Activated CD4-positive, alpha-beta T cell treated with anti-CD3 and anti-CD28 coated beads for 36 hours (primary cell): ENCODE data around the gene ANXA5. TPM values are rescaled to one million over a fixed set of nuclear protein-coding genes. Genes with fewer than 3 reads are reported as not detected.
"Not testable (repeated sequence)": the region's sequence is repeated elsewhere in the genome, so short reads cannot be mapped to it uniquely, and the experiment has no call there.

ENCODE experiments used
- ATAC-seq: fragments of 200-7000 bp; cut with Tn5 transposase; one replicate; pipeline ENCODE4 v1.10.0; 2021; ENCODE audit warnings: mild to moderate bottlenecking, moderate library complexity
- CTCF ChIA-PET: fragments of 350-600 bp; sonication (Branson Sonifier 250); formaldehyde crosslinking; loops from one replicate; lab custom pipeline; 2021; ENCODE audit warnings: antibody characterized with exemption; lab: Charles Lee
- POLR2A ChIA-PET: fragments of 350-600 bp; sonication (Branson Sonifier 250); formaldehyde crosslinking; loops from one replicate; lab custom pipeline; 2021; ENCODE audit warnings: antibody characterized with exemption, inconsistent platforms; lab: Charles Lee
- DNase-seq: peaks from one replicate; pipeline ENCODE4 v3.0.0-alpha.2; 2020
- H3K27ac Mint-ChIP-seq: one replicate; pipeline ENCODE4 v1.8.0; 2021; ENCODE audit warnings: mixed read lengths
- H3K27me3 Mint-ChIP-seq: one replicate; pipeline ENCODE4 v1.8.0; 2021; ENCODE audit warnings: mixed read lengths
- H3K36me3 Mint-ChIP-seq: one replicate; pipeline ENCODE4 v1.8.0; 2021; ENCODE audit warnings: low read depth, mixed read lengths
- H3K4me1 Mint-ChIP-seq: one replicate; pipeline ENCODE4 v1.8.0; 2021; ENCODE audit warnings: mixed read lengths
- H3K4me3 Mint-ChIP-seq: one replicate; pipeline ENCODE4 v1.8.0; 2021; ENCODE audit warnings: mild to moderate bottlenecking, moderate library complexity, mixed read lengths
- H3K9me3 Mint-ChIP-seq: one replicate; pipeline ENCODE4 v1.8.0; 2021; ENCODE audit warnings: low read depth, mixed read lengths
- intact Hi-C, 2 experiments: fragments of 100-400 bp; cut with DNase I in 1 of 2; cut with micrococcal nuclease in 1 of 2; formaldehyde crosslinking; loops; one replicate each; pipeline versions ENCODE4 v1.14.2 to v1.15.1; 2022 to 2024; cut with DNase I, micrococcal nuclease
- total RNA-seq, 2 experiments: library from RNA; stranded (reverse); gene quantifications; one replicate each; pipeline ENCODE4 v1.2.3, GENCODE V29; 2021

The ANXA5 gene
- total RNA-seq, 2 experiments from 2014 or later: 105 to 117 TPM

- POLR2A ChIA-PET, DNase-seq, ATAC-seq, H3K36me3 Mint-ChIP-seq, intact Hi-C loops, H3K4me3 Mint-ChIP-seq, CTCF ChIA-PET, H3K27me3 Mint-ChIP-seq, H3K27ac Mint-ChIP-seq, H3K4me1 Mint-ChIP-seq, H3K9me3 Mint-ChIP-seq: not testable (repeated sequence)
Observed at GRCh38 chr4:121660175-121660933, 36.4 kb downstream of the ANXA5 start.

GRCh38 chr4:121658125-121658524 is 38.7 kb downstream of the ANXA5 start:
- H3K27me3 Mint-ChIP-seq: no peaks in the 10 kb centered on the region
- H3K36me3 Mint-ChIP-seq: no peaks in the 10 kb centered on the region
- no peak overlapping the region for H3K4me3 Mint-ChIP-seq
- H3K9me3 Mint-ChIP-seq: no peaks in the 10 kb centered on the region
- ATAC-seq: no peak
- intact Hi-C loops: loop anchor here (5.0 to 10.0 kb wide), 3 partner anchors 173 to 1503 kb away; no protein-coding TSS in a partner anchor
- DNase-seq: no peak
- POLR2A ChIA-PET: no interaction called here
- CTCF ChIA-PET: interaction anchor here (0.5 kb wide), 1 partner anchor 116 kb away, joined by 3 read pairs; no protein-coding TSS in a partner anchor
- H3K27ac Mint-ChIP-seq: no peak overlapping the region
- no peaks in the 10 kb centered on the region for H3K4me1 Mint-ChIP-seq

DNA sequence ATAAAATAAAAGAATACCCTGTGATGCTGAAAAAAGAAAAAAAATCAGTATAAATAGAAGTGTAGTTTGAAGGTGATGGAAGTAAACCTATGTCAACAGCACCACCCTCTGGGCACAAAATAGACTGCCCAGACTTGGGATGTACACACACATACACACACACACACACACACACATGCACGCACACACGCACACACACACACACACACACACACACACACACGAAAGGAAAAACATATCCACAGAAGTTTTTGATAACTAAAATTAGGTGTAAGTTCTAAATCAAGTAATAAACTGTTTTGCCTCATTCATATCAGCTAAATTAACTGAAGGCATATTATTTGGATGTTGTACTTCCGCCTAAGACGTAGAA is 40.5 kb downstream of the ANXA5 start:
- ATAC-seq: peak; percentile 57
- Mint-ChIP-seq H3K27ac (no peak overlapping the region), H3K4me3 (no peak overlapping the region), H3K4me1 (no peaks in the 10 kb centered on the region), H3K9me3 (no peaks in the 10 kb centered on the region), H3K27me3 (peaks cover 3% of the 10 kb centered on the region), H3K36me3 (no peaks in the 10 kb centered on the region)
- CTCF ChIA-PET: interaction anchor here (1.0 to 1.6 kb wide), 6 partner anchors 10 to 285 kb away, joined by 3 to 8 read pairs (median 4); no protein-coding TSS in a partner anchor
- intact Hi-C loops: loop anchor here (1.0 to 10.0 kb wide), 6 partner anchors 171 to 1501 kb away; no protein-coding TSS in a partner anchor
- POLR2A ChIA-PET: no interaction called here
- DNase-seq: peak; percentile 61

DNA sequence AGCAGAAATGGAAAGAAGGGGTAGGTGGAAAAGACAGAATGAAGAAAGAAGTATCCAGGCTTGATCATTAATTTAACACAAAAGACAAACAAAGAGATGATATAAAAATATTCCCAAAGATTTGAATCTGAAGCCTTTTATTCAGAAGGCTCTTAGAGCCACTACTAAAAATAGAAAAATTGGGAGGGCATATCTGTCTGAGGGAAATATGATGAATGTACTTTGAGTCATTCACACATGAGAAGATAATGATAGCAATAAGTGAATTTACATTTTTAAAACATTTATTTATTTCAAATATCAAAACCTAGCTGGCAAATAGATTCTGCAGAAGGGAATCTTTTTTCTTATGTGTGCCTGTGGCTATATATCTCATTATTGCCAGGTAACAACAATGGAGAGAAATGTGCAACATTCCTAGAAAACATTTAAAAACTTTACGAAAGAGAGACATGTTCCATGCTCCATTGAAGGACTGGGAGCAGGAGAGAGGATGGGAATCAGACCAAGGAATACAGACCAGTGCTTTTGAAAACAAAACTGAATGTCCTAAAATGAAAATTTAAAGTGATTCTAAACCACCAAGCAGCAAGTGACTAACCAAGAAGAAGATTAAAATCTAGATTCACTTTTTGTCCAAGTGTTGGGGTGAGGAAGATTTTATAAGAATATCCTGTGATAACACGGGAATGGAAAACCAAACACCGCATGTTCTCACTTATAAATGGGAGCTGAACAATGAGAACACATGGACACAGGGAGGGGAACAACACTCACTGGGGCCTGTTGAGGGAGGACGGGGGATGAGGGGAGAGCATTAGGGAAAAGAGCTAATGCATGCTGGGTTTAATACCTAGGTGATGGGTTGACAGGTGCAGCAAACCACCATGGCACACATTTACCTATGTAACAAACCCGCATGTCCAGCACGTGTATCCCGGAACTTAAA is 41.2 kb downstream of the ANXA5 start:
- no peak overlapping the region for H3K4me3 Mint-ChIP-seq
- H3K36me3 Mint-ChIP-seq: no peaks in the 10 kb centered on the region
- peaks cover 3% of the 10 kb centered on the region for H3K27me3 Mint-ChIP-seq
- DNase-seq (no peak), ATAC-seq (no peak)
- CTCF ChIA-PET: interaction anchor here (1.0 to 1.6 kb wide), 6 partner anchors 11 to 285 kb away, joined by 3 to 8 read pairs (median 4); no protein-coding TSS in a partner anchor
- POLR2A ChIA-PET: no interaction called here
- no peaks in the 10 kb centered on the region for H3K4me1 Mint-ChIP-seq
- intact Hi-C loops: loop anchor here (1.0 to 10.0 kb wide), 7 partner anchors 171 to 1501 kb away; no protein-coding TSS in a partner anchor
- H3K9me3 Mint-ChIP-seq: no peaks in the 10 kb centered on the region
- H3K27ac Mint-ChIP-seq: no peak overlapping the region

- no peaks in the 10 kb centered on the region for H3K36me3 Mint-ChIP-seq
- intact Hi-C loops: loop anchor here (1.0 to 10.0 kb wide), 4 partner anchors 170 to 1500 kb away; no protein-coding TSS in a partner anchor
- ChIA-PET CTCF (interaction anchor here (1.0 to 1.6 kb wide), 2 partner anchors 281 to 462 kb away, joined by 3 to 4 read pairs; no protein-coding TSS in a partner anchor), POLR2A (no interaction called here)
- H3K27me3 Mint-ChIP-seq: peaks cover 3% of the 10 kb centered on the region
- no peak overlapping the region for H3K4me3 Mint-ChIP-seq
- H3K27ac Mint-ChIP-seq: no peak overlapping the region
- H3K4me1 Mint-ChIP-seq: no peaks in the 10 kb centered on the region
- DNase-seq: no peak
- ATAC-seq: no peak
- no peaks in the 10 kb centered on the region for H3K9me3 Mint-ChIP-seq
Observed at GRCh38 chr4:121654738-121655137, 42.0 kb downstream of the ANXA5 start.

DNA sequence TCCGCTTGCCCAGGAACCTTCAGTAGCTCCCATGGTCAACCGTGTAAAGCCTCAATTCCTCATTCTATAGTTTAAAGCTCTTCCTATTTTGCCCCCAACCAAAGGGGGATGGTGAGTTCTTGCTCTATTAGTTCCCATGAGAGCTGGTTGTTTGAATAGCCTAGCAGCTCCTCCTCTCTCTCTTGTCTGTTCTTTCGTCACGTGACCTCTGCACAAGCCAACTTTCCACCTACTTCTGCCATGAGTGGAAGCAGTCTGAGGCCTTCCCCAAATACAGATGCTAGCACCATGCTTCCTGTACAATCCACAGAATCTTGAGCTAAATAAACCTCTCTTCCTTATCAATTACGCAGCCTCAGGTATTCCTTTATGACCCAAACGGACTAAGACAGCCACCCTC is 42.8 kb downstream of the ANXA5 start:
- ATAC-seq: no peak
- no peak overlapping the region for H3K4me3 Mint-ChIP-seq
- no peak for DNase-seq
- no peaks in the 10 kb centered on the region for H3K4me1 Mint-ChIP-seq
- ChIA-PET POLR2A (no interaction called here), CTCF (interaction anchor here (1.0 kb wide), 1 partner anchor 462 kb away, joined by 3 read pairs; no protein-coding TSS in a partner anchor)
- no peak overlapping the region for H3K27ac Mint-ChIP-seq
- H3K27me3 Mint-ChIP-seq: peaks cover 6% of the 10 kb centered on the region
- no peaks in the 10 kb centered on the region for H3K36me3 Mint-ChIP-seq
- intact Hi-C loops: loop anchor here (10.0 kb wide), 2 partner anchors 169 to 1499 kb away; no protein-coding TSS in a partner anchor
- no peaks in the 10 kb centered on the region for H3K9me3 Mint-ChIP-seq

DNA sequence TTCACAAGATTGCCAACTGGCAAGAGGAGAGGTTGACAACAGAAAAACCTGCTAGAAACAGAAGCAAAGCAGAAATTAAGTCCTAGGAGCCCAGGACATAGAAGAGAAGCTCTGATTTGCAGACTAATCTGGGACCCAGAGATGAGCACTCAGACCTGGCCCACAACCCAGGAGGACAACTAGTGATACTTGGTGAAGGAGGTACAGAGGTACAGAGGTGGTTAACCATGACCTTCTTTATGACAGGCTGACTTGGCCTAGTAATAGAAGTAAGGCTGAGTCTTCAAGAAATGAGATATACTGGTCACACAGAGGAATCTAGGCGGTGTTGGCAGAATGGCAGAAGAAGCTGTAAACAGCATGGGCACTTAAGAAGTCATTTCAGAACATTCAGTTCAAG is 43.6 kb downstream of the ANXA5 start:
- Mint-ChIP-seq H3K27me3 (peaks cover 6% of the 10 kb centered on the region), H3K9me3 (no peaks in the 10 kb centered on the region), H3K27ac (no peak overlapping the region), H3K4me3 (no peak overlapping the region), H3K36me3 (no peaks in the 10 kb centered on the region), H3K4me1 (no peaks in the 10 kb centered on the region)
- no peak for ATAC-seq
- intact Hi-C loops: loop anchor here (10.0 kb wide), 2 partner anchors 168 to 1498 kb away; no protein-coding TSS in a partner anchor
- ChIA-PET POLR2A (interaction anchor here (0.6 kb wide), 1 partner anchor 567 kb away, joined by 10 read pairs; no protein-coding TSS in a partner anchor), CTCF (no interaction called here)
- DNase-seq: no peak

- Mint-ChIP-seq H3K36me3 (no peaks in the 10 kb centered on the region), H3K9me3 (no peaks in the 10 kb centered on the region), H3K4me3 (no peak overlapping the region), H3K27me3 (peaks cover 9% of the 10 kb centered on the region), H3K4me1 (no peaks in the 10 kb centered on the region), H3K27ac (no peak overlapping the region)
- POLR2A ChIA-PET: no interaction called here
- intact Hi-C loops: loop anchor here (10.0 kb wide), 2 partner anchors 167 to 1497 kb away; no protein-coding TSS in a partner anchor
- ATAC-seq (no peak), DNase-seq (no peak)
- CTCF ChIA-PET: interaction anchor here (1.2 kb wide), 1 partner anchor 166 kb away, joined by 3 read pairs; no protein-coding TSS in a partner anchor
Observed at GRCh38 chr4:121651597-121651996, 45.2 kb downstream of the ANXA5 start.

GRCh38 chr4:121650741-121651140 is 46.0 kb downstream of the ANXA5 start:
- Mint-ChIP-seq H3K27ac (no peak overlapping the region), H3K36me3 (no peaks in the 10 kb centered on the region), H3K9me3 (no peaks in the 10 kb centered on the region), H3K27me3 (peaks cover 10% of the 10 kb centered on the region), H3K4me1 (no peaks in the 10 kb centered on the region), H3K4me3 (no peak overlapping the region)
- ChIA-PET CTCF (interaction anchor here (0.8 to 2.0 kb wide), 2 partner anchors 277 to 280 kb away, joined by 4 to 6 read pairs; no protein-coding TSS in a partner anchor), POLR2A (no interaction called here)
- DNase-seq (no peak), ATAC-seq (no peak)
- intact Hi-C loops: loop anchor here (10.0 kb wide), 2 partner anchors 166 to 1496 kb away; no protein-coding TSS in a partner anchor

DNA sequence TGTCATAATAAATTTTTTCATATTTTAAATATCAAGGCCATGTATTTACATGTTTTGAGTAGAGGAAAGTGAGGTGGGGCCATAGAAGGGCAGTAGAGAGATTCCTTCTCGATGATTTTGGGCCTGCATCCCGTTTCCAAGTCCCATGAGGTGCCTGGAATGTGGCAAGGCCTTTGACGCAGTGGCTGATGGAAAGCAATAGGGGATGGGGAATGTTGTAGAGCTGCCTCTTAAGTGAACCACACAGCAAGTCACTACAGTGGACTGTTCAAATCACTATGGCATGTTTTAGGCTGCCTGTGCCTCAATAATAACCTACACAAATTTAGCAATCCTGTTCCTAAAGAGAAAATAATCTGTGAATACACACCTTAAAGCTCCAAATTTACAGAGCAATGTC is 48.3 kb downstream of the ANXA5 start:
- ChIA-PET CTCF (interaction anchor here (1.2 to 1.3 kb wide), 2 partner anchors 16 to 310 kb away, joined by 3 to 5 read pairs; no protein-coding TSS in a partner anchor), POLR2A (no interaction called here)
- Mint-ChIP-seq H3K27me3 (peaks cover 11% of the 10 kb centered on the region), H3K4me3 (no peak overlapping the region), H3K27ac (no peak overlapping the region), H3K9me3 (no peaks in the 10 kb centered on the region), H3K36me3 (no peaks in the 10 kb centered on the region), H3K4me1 (no peaks in the 10 kb centered on the region)
- intact Hi-C loops: no loop called here
- no peak for ATAC-seq
- no peak for DNase-seq
